K562 (cell line): Measurements from ENCODE around the gene SCNN1A. TPM values are rescaled to one million over a fixed set of nuclear protein-coding genes. Genes with fewer than 3 reads are reported as not detected.

Source experiments
- CTBP1 ChIP-seq: fragments of 450-650 bp; IDR thresholded peaks from 2 replicates; pipeline ENCODE4 v1.6.1; 2016; ENCODE audit warnings: borderline replicate concordance
- E2F8 ChIP-seq: fragments of 450-650 bp; IDR thresholded peaks from 2 replicates; pipeline ENCODE4 v1.7.1; 2018; ENCODE audit warnings: mild to moderate bottlenecking, low read depth; ENCODE audit not compliant: partially characterized antibody
- KHSRP ChIP-seq: fragments of 450-650 bp; IDR thresholded peaks from 2 replicates; pipeline ENCODE4 v1.6.1; 2017
- KLF6 ChIP-seq: fragments of 250-450 bp; sonication (Bioruptor Pico); IDR thresholded peaks from 2 replicates; pipeline ENCODE4 v1.4.0; 2020; ENCODE audit warnings: mild to moderate bottlenecking, moderate library complexity, borderline replicate concordance
- LEF1 ChIP-seq: fragments of 450-650 bp; IDR thresholded peaks from 2 replicates; pipeline ENCODE4 v1.6.1; 2016; ENCODE audit warnings: mild to moderate bottlenecking
- MCM2 ChIP-seq: fragments of 450-650 bp; IDR thresholded peaks from 2 replicates; pipeline ENCODE4 v1.6.1; 2017; ENCODE audit warnings: low read depth, mild to moderate bottlenecking
- MEIS2 ChIP-seq: fragments of 450-650 bp; IDR thresholded peaks from 2 replicates; pipeline ENCODE4 v1.6.1; 2014; ENCODE audit warnings: mild to moderate bottlenecking; ENCODE audit not compliant: partially characterized antibody
- NCOA1 ChIP-seq: fragments of 450-650 bp; IDR thresholded peaks from 2 replicates; pipeline ENCODE4 v1.6.1; 2016; ENCODE audit warnings: low read depth
- NFATC3 ChIP-seq: fragments of 450-650 bp; IDR thresholded peaks from 2 replicates; pipeline ENCODE4 v1.6.1; 2017; ENCODE audit warnings: mild to moderate bottlenecking
- RBFOX2 ChIP-seq: fragments of 200-400 bp; formaldehyde crosslinking; IDR thresholded peaks from 2 replicates; pipeline ENCODE4 v1.6.1; 2017; ENCODE audit warnings: low read depth, mild to moderate bottlenecking, low read length, moderate library complexity
- SMAD3 ChIP-seq: fragments of 450-650 bp; formaldehyde crosslinking; conservative IDR thresholded peaks from 2 replicates; pipeline ENCODE4 v1.4.0; 2020; ENCODE audit warnings: mild to moderate bottlenecking
- SMARCB1 ChIP-seq: IDR thresholded peaks from 2 replicates; pipeline ENCODE4 v1.6.1; 2011; ENCODE audit warnings: improper control_type of control experiment, low read depth; ENCODE audit not compliant: insufficient read length
- ZNF174 ChIP-seq: fragments of 250-450 bp; sonication (Bioruptor Pico); IDR thresholded peaks from 2 replicates; pipeline ENCODE4 v1.4.0; 2020; ENCODE audit warnings: mild to moderate bottlenecking
- ZNF740 ChIP-seq, 3 experiments: fragments of 200-800 bp in 1 of 3; sonication (Bioruptor generic) in 1 of 3; sonication (generic) in 1 of 3; formaldehyde crosslinking in 1 of 3; IDR thresholded peaks; 2 replicates each; pipeline versions ENCODE4 v1.6.1 to v1.8.0; 2016 to 2022; ENCODE audit warnings: mild to moderate bottlenecking in 2 of 3, missing compliant biosample characterization in 2 of 3, missing genetic modification characterization in 2 of 3, missing genetic modification reagents in 1 of 3
- ZNF76 ChIP-seq: fragments of 250-450 bp; sonication (Bioruptor Pico); IDR thresholded peaks from 2 replicates; pipeline ENCODE4 v1.4.0; 2020; ENCODE audit warnings: mild to moderate bottlenecking, moderate library complexity, borderline replicate concordance
- polyA plus RNA-seq, 8 experiments: library from polyadenylated mRNA; depleted of rRNA in 4 of 8; stranded (reverse) in 5 of 8; unstranded in 3 of 8; fragments of >200 nt; fragmentation: Nextera tagmentation in 2 of 8; fragmentation: Illumina TruSeq in 1 of 8; extraction: Ambion mirVana in 2 of 8; extraction: Trizol in 1 of 8; gene quantifications; 2 replicates each; pipeline versions ENCODE4 v1.2.1 to v1.2.3, GENCODE V29; 2011 to 2014; ENCODE audit warnings: inconsistent platforms in 1 of 8, missing spikeins in 1 of 8
- total RNA-seq, 7 experiments: library from RNA; depleted of rRNA in 6 of 7; stranded (reverse); fragments of >200 nt in 6 of 7; fragmentation: Illumina TruSeq in 2 of 7; extraction: Trizol in 2 of 7; gene quantifications; 2 replicates each; pipeline versions ENCODE4 v1.2.1 to v1.2.3, GENCODE V29; 2011 to 2021; ENCODE audit warnings: low replicate concordance in 1 of 7
- TF ChIP-seq, protein P1 (sequence below): fragments of 450-650 bp; conservative IDR thresholded peaks from 2 replicates; pipeline ENCODE4 v1.6.1; 2016; ENCODE audit warnings: missing genetic modification characterization, low read depth, mild to moderate bottlenecking, missing compliant biosample characterization, moderate library complexity
- TF ChIP-seq, protein P2 (sequence below): sonication (generic); formaldehyde crosslinking; IDR thresholded peaks from 2 replicates; pipeline ENCODE4 v1.8.1; 2023; ENCODE audit warnings: mild to moderate bottlenecking, missing genetic modification reagents
- TF ChIP-seq, protein P3 (sequence below): fragments of 250-450 bp; sonication (Bioruptor Pico); IDR thresholded peaks from 2 replicates; pipeline ENCODE4 v1.5.0; 2022; ENCODE audit warnings: mild to moderate bottlenecking

SCNN1A gene
- total and polyA plus RNA-seq, 9 of the 15 experiments (the other 6 are each of a cell fraction or from before 2014, with no cell fraction given), result 0.15 to 0.49 (median 0.32) TPM; not detected in 5

GRCh38 chr12:6370994-6371754 is 4.2 kb downstream of the SCNN1A start (continued):
- TF ChIP-seq E2F8 (no peak), KHSRP (no peak), SMAD3 (CRISPR knock-in tag) (no peak), ZNF76 (CRISPR knock-in tag) (no peak), NFATC3 (no peak), CTBP1 (0 out of 2 replicates have a peak, but pooled peaks have one; percentile 37), RBFOX2 (0 out of 2 replicates have a peak, but pooled peaks have one; percentile 26), LEF1 (peak; percentile 34; the same call in 1 of the 2 replicates), ZNF740 (CRISPR knock-in tag; IDR thresholded peaks at IDR 0.05) (no peak), ZNF740 (tag; IDR thresholded peaks at IDR 0.05) (no peak), ZNF174 (CRISPR knock-in tag) (no peak), MEIS2 (peak; percentile 72), KLF6 (CRISPR knock-in tag) (no peak), NCOA1 (no peak), MCM2 (no peak), SMARCB1 (no peak)
- TF ChIP-seq, protein P1, sequence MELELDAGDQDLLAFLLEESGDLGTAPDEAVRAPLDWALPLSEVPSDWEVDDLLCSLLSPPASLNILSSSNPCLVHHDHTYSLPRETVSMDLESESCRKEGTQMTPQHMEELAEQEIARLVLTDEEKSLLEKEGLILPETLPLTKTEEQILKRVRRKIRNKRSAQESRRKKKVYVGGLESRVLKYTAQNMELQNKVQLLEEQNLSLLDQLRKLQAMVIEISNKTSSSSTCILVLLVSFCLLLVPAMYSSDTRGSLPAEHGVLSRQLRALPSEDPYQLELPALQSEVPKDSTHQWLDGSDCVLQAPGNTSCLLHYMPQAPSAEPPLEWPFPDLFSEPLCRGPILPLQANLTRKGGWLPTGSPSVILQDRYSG (tag), result no peak
- TF ChIP-seq, protein P2, sequence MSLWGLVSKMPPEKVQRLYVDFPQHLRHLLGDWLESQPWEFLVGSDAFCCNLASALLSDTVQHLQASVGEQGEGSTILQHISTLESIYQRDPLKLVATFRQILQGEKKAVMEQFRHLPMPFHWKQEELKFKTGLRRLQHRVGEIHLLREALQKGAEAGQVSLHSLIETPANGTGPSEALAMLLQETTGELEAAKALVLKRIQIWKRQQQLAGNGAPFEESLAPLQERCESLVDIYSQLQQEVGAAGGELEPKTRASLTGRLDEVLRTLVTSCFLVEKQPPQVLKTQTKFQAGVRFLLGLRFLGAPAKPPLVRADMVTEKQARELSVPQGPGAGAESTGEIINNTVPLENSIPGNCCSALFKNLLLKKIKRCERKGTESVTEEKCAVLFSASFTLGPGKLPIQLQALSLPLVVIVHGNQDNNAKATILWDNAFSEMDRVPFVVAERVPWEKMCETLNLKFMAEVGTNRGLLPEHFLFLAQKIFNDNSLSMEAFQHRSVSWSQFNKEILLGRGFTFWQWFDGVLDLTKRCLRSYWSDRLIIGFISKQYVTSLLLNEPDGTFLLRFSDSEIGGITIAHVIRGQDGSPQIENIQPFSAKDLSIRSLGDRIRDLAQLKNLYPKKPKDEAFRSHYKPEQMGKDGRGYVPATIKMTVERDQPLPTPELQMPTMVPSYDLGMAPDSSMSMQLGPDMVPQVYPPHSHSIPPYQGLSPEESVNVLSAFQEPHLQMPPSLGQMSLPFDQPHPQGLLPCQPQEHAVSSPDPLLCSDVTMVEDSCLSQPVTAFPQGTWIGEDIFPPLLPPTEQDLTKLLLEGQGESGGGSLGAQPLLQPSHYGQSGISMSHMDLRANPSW (CRISPR knock-in tag), result no peak
- TF ChIP-seq, protein P3, sequence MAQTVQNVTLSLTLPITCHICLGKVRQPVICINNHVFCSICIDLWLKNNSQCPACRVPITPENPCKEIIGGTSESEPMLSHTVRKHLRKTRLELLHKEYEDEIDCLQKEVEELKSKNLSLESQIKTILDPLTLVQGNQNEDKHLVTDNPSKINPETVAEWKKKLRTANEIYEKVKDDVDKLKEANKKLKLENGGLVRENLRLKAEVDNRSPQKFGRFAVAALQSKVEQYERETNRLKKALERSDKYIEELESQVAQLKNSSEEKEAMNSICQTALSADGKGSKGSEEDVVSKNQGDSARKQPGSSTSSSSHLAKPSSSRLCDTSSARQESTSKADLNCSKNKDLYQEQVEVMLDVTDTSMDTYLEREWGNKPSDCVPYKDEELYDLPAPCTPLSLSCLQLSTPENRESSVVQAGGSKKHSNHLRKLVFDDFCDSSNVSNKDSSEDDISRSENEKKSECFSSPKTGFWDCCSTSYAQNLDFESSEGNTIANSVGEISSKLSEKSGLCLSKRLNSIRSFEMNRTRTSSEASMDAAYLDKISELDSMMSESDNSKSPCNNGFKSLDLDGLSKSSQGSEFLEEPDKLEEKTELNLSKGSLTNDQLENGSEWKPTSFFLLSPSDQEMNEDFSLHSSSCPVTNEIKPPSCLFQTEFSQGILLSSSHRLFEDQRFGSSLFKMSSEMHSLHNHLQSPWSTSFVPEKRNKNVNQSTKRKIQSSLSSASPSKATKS (CRISPR knock-in tag), result no peak
